H1 (cell line): ENCODE measurements around the gene PTDSS2. TPM values are rescaled to one million over a fixed set of nuclear protein-coding genes. Genes with fewer than 3 reads are reported as not detected.

Source experiments
- CBX5 ChIP-seq: fragments of 300-800, 300-1000 bp; sonication (generic); IDR thresholded peaks from 2 replicates; pipeline ENCODE4 v1.7.1; 2016; ENCODE audit warnings: antibody characterized with exemption, low read length, low read depth
- GABPA ChIP-seq: IDR thresholded peaks from 2 replicates; pipeline ENCODE4 v1.6.1; 2011; ENCODE audit warnings: mild to moderate bottlenecking, low read length, moderate library complexity, borderline replicate concordance; ENCODE audit not compliant: insufficient read depth
- NRF1 ChIP-seq: IDR thresholded peaks from 2 replicates; pipeline ENCODE4 v1.6.1; 2011; ENCODE audit warnings: mild to moderate bottlenecking, low read depth, low read length, improper control_type of control experiment
- SIN3A ChIP-seq, 2 experiments: IDR thresholded peaks in 1 of 2; conservative IDR thresholded peaks in 1 of 2; 2 replicates each; pipeline ENCODE4 v1.6.1; 2011 to 2012; ENCODE audit warnings: low read length in 2 of 2, improper control_type of control experiment in 1 of 2, low read depth in 1 of 2, mild to moderate bottlenecking in 1 of 2
- SP1 ChIP-seq: IDR thresholded peaks from 2 replicates; pipeline ENCODE4 v1.6.1; 2011; ENCODE audit warnings: low read depth, low read length
- polyA plus RNA-seq, 7 experiments: library from polyadenylated mRNA; depleted of rRNA in 3 of 7; stranded (reverse) in 5 of 7; unstranded in 2 of 7; fragments of >200 nt in 5 of 7; fragments of 200-250 nt in 2 of 7; gene quantifications; 1 replicate in 5 of 7; 2 replicates in 1 of 7; 4 replicates in 1 of 7; pipeline versions ENCODE4 v1.2.1 to v1.2.3, GENCODE V29; 2011 to 2013; ENCODE audit warnings: missing spikeins in 2 of 7, mixed read lengths in 2 of 7
- total RNA-seq: library from RNA; stranded (reverse); fragmentation: NEBNext Ultra II Directional; extraction: Animal tissue kit (Norgen Biotek cat#: 25700); gene quantifications from 2 replicates; pipeline ENCODE4 v1.2.1, GENCODE V29; 2021

The PTDSS2 gene
- total and polyA plus RNA-seq, 2 of the 8 experiments (the other 6 are each of a cell fraction or from before 2014, with no cell fraction given): 48.7 to 68.2 TPM

- TF ChIP-seq SIN3A (conservative IDR thresholded peaks at IDR 0.05 in 1 of 2, IDR thresholded peaks at IDR 0.05 in 1 of 2; ENCODE audit: low read depth in 1 of 2, low read length in 2 of 2) (no peak), GABPA (no peak), SP1 (no peak), NRF1 (no peak), CBX5 (no peak)
Measured at GRCh38 chr11:446891-447290, 3.2 kb upstream of the PTDSS2 start (continued).
